ENCODE measurements around the gene ATP5F1E. TPM values are rescaled to one million over a fixed set of nuclear protein-coding genes. Genes with fewer than 3 reads are reported as not detected.

Gene ATP5F1E
- total RNA-seq, 1 donor from 2014 or later, result 94.4 TPM

DNA sequence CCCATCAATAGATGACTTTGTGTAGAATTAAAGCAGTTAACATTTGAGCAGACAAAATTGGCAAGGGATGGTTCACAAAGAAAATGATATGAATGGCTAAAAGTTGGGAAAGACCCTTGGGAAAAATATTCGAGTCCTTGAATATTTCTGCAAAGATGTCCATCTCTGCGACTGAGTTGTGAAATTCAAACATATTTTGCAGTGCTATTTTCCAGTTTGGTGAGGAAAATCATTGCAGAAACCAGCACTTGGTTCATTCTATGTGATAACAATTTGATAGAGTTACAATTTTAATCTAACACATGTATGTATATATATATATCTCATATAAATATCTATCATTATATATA, 16.5 kb upstream of the ATP5F1E start:
- no peak for TF ChIP-seq EZH2 (IDR thresholded peaks at IDR 0.05; ENCODE audit: insufficient read depth, low read length)
- TF ChIP-seq, protein P1, sequence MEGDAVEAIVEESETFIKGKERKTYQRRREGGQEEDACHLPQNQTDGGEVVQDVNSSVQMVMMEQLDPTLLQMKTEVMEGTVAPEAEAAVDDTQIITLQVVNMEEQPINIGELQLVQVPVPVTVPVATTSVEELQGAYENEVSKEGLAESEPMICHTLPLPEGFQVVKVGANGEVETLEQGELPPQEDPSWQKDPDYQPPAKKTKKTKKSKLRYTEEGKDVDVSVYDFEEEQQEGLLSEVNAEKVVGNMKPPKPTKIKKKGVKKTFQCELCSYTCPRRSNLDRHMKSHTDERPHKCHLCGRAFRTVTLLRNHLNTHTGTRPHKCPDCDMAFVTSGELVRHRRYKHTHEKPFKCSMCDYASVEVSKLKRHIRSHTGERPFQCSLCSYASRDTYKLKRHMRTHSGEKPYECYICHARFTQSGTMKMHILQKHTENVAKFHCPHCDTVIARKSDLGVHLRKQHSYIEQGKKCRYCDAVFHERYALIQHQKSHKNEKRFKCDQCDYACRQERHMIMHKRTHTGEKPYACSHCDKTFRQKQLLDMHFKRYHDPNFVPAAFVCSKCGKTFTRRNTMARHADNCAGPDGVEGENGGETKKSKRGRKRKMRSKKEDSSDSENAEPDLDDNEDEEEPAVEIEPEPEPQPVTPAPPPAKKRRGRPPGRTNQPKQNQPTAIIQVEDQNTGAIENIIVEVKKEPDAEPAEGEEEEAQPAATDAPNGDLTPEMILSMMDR (IDR thresholded peaks at IDR 0.05; ENCODE audit: insufficient read depth, low read depth, low read length), result no peak
- no peaks in the 10 kb centered on the region for H3K79me2 ChIP-seq (ENCODE audit: insufficient read depth, low read length)
- no peaks in the 10 kb centered on the region for H4K20me1 ChIP-seq (ENCODE audit: insufficient read depth, low read length)
- no peaks in the 10 kb centered on the region for H3K36me3 ChIP-seq (ENCODE audit: insufficient read depth, low read length)
- Mint-ChIP-seq H3K4me3 (ENCODE audit: unreplicated experiment) (no peak overlapping the region), H3K9me3 (ENCODE audit: unreplicated experiment) (peaks cover 2% of the 10 kb centered on the region), H3K27ac (ENCODE audit: unreplicated experiment) (no peak overlapping the region), H3K4me1 (ENCODE audit: low read depth, unreplicated experiment) (peaks cover 9% of the 10 kb centered on the region), H3K36me3 (ENCODE audit: low read depth, unreplicated experiment) (no peaks in the 10 kb centered on the region), H3K27me3 (ENCODE audit: low read depth, unreplicated experiment) (peaks cover 6% of the 10 kb centered on the region)
- no peaks in the 10 kb centered on the region for H3K9me3 ChIP-seq (ENCODE audit: insufficient read depth, low read depth, low read length)
- no peak overlapping the region for H3K9ac ChIP-seq (ENCODE audit: low read length)
- no peak overlapping the region for H3K27ac ChIP-seq (ENCODE audit: low read depth, low read length)
- no peak overlapping the region for H3K4me3 ChIP-seq (ENCODE audit: insufficient read depth, low read depth, low read length)
- peaks cover 13% of the 10 kb centered on the region for H3K27me3 ChIP-seq (ENCODE audit: insufficient read depth, low read length)
- DNase-seq (ENCODE audit: low read depth) (no peak), FAIRE-seq (no peak)
- H3K4me1 ChIP-seq (ENCODE audit: insufficient read depth, low read length), result no peaks in the 10 kb centered on the region
- peak overlapping the region; percentile 41 for H3K4me2 ChIP-seq (ENCODE audit: low read length)
- H2AFZ ChIP-seq (ENCODE audit: low read depth, low read length), result no peak overlapping the region

DNA sequence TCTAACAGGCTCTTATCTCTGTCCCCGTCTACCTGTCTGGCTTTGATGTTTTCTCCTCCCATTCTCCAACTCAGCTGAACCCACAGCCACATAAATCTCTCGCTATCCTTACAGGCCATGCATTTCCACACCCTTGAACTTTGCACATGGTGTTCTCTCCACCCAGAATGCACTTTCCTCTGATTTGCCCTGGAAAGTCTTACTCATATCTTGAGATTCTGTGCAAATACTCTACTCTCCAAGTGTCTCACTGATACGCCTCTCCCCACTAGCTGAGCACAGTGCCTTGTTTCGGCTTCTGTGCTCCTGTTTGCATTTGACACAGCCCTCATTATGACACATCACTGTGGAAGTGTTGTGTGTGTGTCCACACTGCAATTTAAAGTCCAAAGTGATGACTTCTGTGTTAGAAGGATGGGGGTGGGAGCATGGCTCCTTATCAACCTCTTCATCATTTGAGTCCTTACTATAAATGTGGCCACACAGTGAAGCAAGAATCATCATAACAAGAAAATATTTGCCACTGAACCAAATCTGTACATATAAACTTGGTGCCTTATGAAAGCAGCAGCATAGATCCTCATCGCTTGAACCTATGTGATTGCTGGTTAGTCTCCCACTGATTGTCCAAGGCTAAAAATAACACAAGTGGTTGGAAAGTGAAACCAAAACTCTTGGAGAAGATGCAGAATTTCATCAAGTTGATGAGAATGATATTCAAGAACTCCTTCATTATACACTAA, 16.0 kb upstream of the ATP5F1E start:
- H3K27ac ChIP-seq (ENCODE audit: low read depth, low read length), result no peak overlapping the region
- DNase-seq (ENCODE audit: low read depth) (peak; percentile 61), FAIRE-seq (no peak)
- H3K4me3 ChIP-seq (ENCODE audit: insufficient read depth, low read depth, low read length), result no peak overlapping the region
- H3K79me2 ChIP-seq (ENCODE audit: insufficient read depth, low read length), result no peaks in the 10 kb centered on the region
- H3K27ac Mint-ChIP-seq (ENCODE audit: unreplicated experiment), result peak overlapping the region; percentile 59
- peak overlapping the region; percentile 41 for H3K4me3 Mint-ChIP-seq (ENCODE audit: unreplicated experiment)
- H3K27me3 ChIP-seq (ENCODE audit: insufficient read depth, low read length), result peaks cover 13% of the 10 kb centered on the region
- peaks cover 6% of the 10 kb centered on the region for H3K27me3 Mint-ChIP-seq (ENCODE audit: low read depth, unreplicated experiment)
- TF ChIP-seq, protein P1 (IDR thresholded peaks at IDR 0.05; ENCODE audit: insufficient read depth, low read depth, low read length), result no peak
- TF ChIP-seq EZH2 (IDR thresholded peaks at IDR 0.05; ENCODE audit: insufficient read depth, low read length), result no peak
- no peaks in the 10 kb centered on the region for H3K9me3 ChIP-seq (ENCODE audit: insufficient read depth, low read depth, low read length)
- H3K4me2 ChIP-seq (ENCODE audit: low read length), result peak overlapping the region; percentile 41
- H3K9me3 Mint-ChIP-seq (ENCODE audit: unreplicated experiment), result peaks cover 2% of the 10 kb centered on the region
- peaks cover 10% of the 10 kb centered on the region for H3K4me1 Mint-ChIP-seq (ENCODE audit: low read depth, unreplicated experiment)
- no peak overlapping the region for H3K9ac ChIP-seq (ENCODE audit: low read length)
- H4K20me1 ChIP-seq (ENCODE audit: insufficient read depth, low read length), result no peaks in the 10 kb centered on the region
- H3K36me3 Mint-ChIP-seq (ENCODE audit: low read depth, unreplicated experiment), result no peaks in the 10 kb centered on the region
- no peaks in the 10 kb centered on the region for H3K36me3 ChIP-seq (ENCODE audit: insufficient read depth, low read length)
- no peaks in the 10 kb centered on the region for H3K4me1 ChIP-seq (ENCODE audit: insufficient read depth, low read length)
- no peak overlapping the region for H2AFZ ChIP-seq (ENCODE audit: low read depth, low read length)

DNA sequence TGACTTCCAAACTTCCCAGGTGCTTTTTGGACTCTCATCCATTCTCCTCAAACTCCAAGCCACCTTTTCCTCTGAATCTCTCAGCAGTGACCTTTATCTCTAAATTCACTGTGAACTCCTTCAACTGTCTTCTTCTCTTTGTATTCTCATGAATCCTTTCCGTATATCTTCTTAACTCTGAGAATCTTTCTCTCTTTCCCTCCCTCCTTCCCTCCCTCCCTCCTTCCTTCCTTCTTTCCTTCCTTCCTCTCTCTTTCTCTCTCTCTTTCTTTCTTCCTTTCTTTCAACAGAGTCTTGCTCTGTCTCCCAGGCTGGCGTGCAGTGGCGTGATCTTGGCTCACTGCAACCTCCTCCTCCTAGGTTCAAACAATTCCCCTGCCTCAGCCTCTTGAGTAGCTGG, 14.7 kb upstream of the ATP5F1E start:
- Histone ChIP-seq H3K4me2 (ENCODE audit: low read length) (no peak overlapping the region), H3K9me3 (ENCODE audit: insufficient read depth, low read depth, low read length) (no peaks in the 10 kb centered on the region), H3K27me3 (ENCODE audit: insufficient read depth, low read length) (peaks cover 12% of the 10 kb centered on the region), H3K79me2 (ENCODE audit: insufficient read depth, low read length) (peaks cover 8% of the 10 kb centered on the region), H3K4me1 (ENCODE audit: insufficient read depth, low read length) (no peaks in the 10 kb centered on the region), H3K4me3 (ENCODE audit: insufficient read depth, low read depth, low read length) (no peak overlapping the region), H3K36me3 (ENCODE audit: insufficient read depth, low read length) (no peaks in the 10 kb centered on the region), H3K9ac (ENCODE audit: low read length) (no peak overlapping the region), H2AFZ (ENCODE audit: low read depth, low read length) (no peak overlapping the region), H3K27ac (ENCODE audit: low read depth, low read length) (no peak overlapping the region), H4K20me1 (ENCODE audit: insufficient read depth, low read length) (no peaks in the 10 kb centered on the region)
- Mint-ChIP-seq H3K4me1 (ENCODE audit: low read depth, unreplicated experiment) (peaks cover 11% of the 10 kb centered on the region), H3K9me3 (ENCODE audit: unreplicated experiment) (peaks cover 2% of the 10 kb centered on the region), H3K27me3 (ENCODE audit: low read depth, unreplicated experiment) (peaks cover 3% of the 10 kb centered on the region), H3K4me3 (ENCODE audit: unreplicated experiment) (no peak overlapping the region), H3K36me3 (ENCODE audit: low read depth, unreplicated experiment) (no peaks in the 10 kb centered on the region), H3K27ac (ENCODE audit: unreplicated experiment) (no peak overlapping the region)
- TF ChIP-seq EZH2 (IDR thresholded peaks at IDR 0.05; ENCODE audit: insufficient read depth, low read length), result no peak
- TF ChIP-seq, protein P1 (IDR thresholded peaks at IDR 0.05; ENCODE audit: insufficient read depth, low read depth, low read length), result no peak
- DNase-seq (ENCODE audit: low read depth) (no peak), FAIRE-seq (no peak)

All from astrocyte (in vitro differentiated cells and primary cell).